ENCODE measurements around the gene SYCE1L.
A peak's percentile ranks its signal among the peaks of the same experiment; 100 is the strongest.
"Not testable (repeated sequence)": the region's sequence is repeated elsewhere in the genome, so short reads cannot be mapped to it uniquely, and the experiment has no call there.

SYCE1L gene, protein sequence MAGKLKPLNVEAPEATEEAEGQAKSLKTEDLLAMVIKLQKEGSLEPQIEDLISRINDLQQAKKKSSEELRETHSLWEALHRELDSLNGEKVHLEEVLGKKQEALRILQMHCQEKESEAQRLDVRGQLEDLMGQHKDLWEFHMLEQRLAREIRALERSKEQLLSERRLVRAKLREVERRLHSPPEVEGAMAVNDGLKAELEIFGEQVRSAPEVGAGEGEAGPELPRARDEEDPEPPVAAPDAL

DNA sequence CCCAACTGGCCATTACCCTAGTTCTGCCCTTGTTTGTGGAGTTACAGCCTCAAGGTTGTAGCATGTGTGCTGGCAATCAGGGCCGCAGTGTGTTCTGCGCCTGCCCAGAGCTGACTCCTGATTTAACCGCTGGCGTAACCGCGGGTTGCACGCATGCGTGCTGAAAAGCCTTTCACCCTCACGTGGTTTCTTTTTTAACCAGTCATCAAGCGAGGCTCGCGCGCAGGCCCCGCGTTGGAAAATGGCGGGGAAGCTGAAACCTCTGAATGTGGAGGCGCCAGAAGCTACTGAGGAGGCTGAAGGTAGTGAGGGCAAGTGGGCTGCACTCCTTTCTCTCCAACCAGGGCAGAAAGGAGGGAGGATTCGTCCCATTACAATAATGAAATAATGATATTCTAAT lies at the start of gene SYCE1L:
SYCE1L (plus strand) TSS at position 198 of the 400 bp plus-strand sequence; CDS start at position 242, 44 bp downstream.
- DNase-seq = no peak

DNA sequence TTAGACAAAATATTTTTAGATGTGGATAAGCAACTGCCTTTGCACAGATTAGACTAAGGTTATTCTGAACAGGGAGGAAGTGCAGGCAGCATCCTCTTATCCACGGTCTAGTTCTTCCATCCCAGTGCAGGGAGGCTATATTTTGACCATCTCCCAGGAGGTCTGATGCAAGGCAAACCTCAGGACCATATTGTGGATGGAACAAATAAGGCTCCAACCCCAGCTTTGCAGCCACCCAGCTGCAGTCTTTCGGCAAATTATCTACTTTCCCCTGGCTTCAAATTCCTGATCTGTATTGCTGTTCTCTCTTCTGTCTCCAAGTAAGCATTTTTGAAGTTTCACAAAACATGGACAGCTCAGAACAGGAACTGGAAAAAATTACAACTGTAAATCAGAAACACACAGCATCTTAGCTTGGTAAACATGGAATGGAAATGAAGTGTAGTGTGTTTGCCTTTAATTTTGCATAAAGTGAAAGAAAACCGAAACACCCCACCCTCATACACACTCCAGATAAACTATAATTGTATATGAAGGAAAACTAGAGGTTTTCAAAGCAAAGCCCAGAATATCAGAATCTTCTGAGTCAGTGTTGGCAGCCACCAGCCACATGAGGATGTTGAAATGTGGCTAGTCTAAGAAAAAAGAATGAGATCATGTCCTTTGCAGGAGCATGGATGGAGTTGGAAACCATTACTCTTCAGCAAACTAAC lies 41.7 kb upstream of the SYCE1L start:
- no peak for DNase-seq

DNA sequence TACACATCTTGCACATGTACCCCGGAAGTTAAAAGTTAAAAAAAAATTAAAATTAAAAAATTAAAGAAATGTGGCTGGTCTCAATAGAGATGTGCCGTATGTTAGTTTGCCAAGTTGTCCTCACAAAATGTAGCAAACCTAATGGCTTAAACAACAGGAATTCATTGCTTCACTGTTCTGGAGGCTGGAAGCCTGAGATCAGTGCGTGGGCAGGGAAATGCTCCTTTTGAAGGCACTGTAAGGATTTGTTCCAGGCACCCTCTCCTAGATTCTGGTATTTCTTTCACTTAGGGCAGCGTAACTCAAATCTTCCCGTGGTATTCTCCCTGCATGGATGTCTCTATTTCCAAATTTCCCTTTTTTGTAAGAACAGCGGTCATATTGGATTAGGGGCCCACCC lies 40.9 kb upstream of the SYCE1L start:
- no peak for DNase-seq

DNA sequence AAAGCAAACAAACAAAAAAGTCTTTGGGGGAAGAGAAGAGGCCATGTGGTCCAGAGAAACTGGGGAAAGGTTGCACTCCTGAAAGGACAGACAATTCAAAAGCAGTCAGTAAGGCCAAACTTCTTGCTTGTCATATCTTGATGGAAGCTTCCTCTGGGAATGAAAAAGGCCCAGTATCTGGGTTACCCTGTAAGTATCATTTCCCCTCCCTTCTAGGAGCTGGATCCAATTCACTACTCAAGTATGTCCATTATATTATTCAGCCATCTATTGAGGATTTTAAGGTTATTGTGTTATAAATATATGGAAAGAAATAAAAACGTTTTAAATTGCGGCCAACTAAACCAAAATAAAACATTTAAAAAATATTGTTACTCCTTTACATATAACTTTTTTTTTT lies 34.2 kb upstream of the SYCE1L start:
- no peak for DNase-seq

GRCh38 chr16:77165536-77166236 lies 33.5 kb upstream of the SYCE1L start:
- DNase-seq = not testable (repeated sequence)

- no peak for DNase-seq
Observed at GRCh38 chr16:77166726-77167125, 32.5 kb upstream of the SYCE1L start.

DNA sequence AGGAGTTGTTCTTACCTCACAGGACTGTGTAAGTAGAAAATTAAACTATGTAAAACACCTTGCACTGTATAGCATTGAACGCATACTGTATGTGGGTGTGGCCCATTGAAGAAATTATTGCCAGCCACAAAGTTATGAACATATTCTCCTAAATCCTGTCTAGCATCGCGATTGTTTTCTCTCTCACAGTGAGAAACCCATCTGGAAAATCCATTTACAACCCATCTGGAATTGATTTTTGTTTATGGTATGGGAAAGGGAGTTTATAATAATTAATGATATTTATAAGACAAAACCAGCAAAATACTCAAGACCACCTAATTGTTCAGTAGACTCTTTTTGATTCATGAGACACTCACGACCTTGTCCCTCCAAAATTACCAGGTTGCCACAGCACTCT lies 30.3 kb upstream of the SYCE1L start:
- DNase-seq = no peak

- DNase-seq = peak; percentile 43
Observed at GRCh38 chr16:77169650-77170236, 29.5 kb upstream of the SYCE1L start.

DNA sequence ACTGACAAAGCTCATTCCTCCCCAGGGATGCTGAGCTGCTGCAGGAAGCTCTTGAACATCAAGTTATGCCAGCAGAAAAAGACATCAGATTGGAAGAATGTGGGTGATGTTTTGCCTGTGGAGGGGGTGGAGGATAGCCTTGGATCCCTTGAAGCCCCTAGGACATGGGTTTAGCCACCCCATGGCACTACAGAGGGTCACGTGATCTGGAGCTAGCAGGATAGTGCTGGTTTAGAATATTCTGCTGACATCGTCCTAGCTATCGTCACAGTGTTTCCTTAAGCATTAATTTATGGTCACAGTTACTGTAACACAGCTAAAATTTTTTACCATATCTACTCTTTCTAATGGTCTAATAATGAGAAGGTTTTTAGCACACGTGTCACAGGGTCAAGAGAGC lies 28.4 kb upstream of the SYCE1L start:
- DNase-seq = no peak

DNA sequence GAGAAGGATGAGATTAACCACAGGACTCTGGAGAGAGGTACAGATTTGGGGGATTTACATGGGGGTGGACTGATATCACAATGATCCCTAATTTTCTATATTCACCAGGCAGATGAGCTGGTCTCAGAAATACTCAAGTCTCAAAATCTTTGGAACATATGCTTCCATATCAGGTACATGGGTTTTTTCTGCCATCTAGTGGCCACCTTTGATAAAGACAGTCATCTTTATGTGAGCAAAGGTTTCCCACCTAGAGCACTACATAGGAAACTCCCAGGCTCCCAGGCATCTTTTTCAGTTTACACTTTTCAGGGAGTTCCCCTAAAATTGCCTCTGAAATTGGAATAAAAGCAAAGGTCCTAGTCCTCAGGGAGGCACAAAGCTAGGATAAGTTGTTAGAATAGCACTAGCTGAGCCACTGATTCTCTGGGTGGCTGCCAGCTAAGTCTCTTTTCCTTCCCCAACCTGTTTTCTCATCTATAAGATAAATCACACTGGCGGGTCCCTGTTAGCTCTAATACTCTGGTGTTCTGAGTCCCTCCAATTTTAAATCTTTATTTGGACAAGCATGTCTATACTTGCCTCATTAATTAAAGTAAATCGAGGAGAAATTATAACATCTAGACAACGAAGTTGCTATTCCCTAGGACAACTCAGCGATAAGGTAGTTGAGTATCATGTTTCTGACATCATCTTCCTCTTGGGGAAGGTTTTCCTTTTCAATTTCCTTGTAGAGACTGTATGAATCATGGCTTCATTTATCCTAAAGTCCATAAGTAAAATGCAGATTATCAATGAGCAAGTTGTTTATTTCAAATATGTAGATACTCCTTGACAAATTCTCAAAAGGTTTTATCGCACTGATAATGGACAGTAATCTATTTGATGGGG lies 27.2 kb upstream of the SYCE1L start:
- peak; percentile 72 for DNase-seq

DNA sequence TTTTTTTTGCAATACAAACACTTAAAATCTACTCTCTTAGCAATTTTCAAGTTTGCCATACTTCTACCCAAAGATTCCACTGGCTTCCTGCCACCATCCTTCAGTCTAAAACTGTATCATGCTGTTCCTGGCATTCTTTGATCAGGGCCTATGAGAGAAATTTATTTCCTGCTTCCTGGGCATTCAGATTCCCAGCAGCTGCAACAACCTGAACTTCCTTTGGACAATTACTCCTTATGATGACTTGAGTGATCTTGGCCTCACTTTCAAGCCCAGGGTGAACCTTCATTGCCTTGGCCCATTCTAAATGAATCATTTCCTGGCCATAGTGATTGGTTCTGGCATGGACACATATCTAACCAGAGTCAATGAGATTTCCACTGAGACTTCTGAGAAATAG lies 26.3 kb upstream of the SYCE1L start:
- DNase-seq = no peak

GRCh38 chr16:77183137-77183536 lies 16.1 kb upstream of the SYCE1L start:
- DNase-seq = no peak

- not testable (repeated sequence) for DNase-seq
Observed at GRCh38 chr16:77186298-77186697, 12.9 kb upstream of the SYCE1L start.

- DNase-seq = no peak
Observed at GRCh38 chr16:77190190-77190477, 9.1 kb upstream of the SYCE1L start.

DNA sequence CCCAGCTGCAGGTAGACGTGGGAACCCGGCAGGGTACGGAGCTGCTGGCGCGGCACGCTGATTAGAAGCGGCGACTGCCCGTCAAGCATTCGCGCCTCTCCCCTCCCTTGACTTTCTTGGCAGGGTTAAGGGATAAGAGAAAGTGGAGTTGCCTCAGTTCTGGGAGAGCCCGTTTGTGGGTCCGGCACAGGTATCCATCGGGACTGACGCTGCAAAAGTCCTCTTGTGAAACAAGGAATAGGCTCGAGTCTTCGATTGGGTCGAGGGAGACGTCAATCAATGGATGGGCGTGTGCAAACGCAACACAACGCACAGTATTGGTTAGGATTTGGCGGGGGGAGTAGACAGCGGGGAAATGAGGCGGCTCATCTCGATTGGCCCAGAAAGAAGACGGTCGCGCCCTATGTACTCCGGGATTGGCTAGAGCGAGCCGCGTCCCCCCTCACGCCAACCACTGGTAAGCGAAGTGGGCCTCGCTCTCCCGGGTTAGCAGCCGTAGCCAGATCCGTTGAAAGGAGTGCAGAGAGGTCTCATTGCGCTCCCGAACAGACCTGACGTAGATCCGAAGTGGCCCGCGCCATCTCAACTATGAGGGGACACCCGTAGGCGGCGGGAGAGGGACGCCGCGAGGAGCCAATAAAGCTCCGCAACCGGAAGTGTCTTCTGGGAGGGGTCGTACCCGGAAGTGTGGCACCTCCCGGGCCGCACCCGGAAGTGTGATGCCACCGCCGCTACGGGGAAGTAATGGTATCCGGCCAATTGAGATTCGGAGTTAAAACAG lies 8.5 kb upstream of the SYCE1L start, which contains the start of gene MON1B:
MON1B (plus strand) TSS at position 713 of the 781 bp plus-strand sequence. CDS start 296 bp downstream, outside the sequence.
- DNase-seq = peak; percentile 98

- DNase-seq = no peak
Observed at GRCh38 chr16:77191259-77191969, 7.8 kb upstream of the SYCE1L start.

- no peak for DNase-seq
Observed at GRCh38 chr16:77193377-77193776, 5.8 kb upstream of the SYCE1L start.

GRCh38 chr16:77194295-77195231 lies 4.6 kb upstream of the SYCE1L start:
- no peak for DNase-seq

GRCh38 chr16:77195411-77195810 lies 3.8 kb upstream of the SYCE1L start:
- no peak for DNase-seq

DNA sequence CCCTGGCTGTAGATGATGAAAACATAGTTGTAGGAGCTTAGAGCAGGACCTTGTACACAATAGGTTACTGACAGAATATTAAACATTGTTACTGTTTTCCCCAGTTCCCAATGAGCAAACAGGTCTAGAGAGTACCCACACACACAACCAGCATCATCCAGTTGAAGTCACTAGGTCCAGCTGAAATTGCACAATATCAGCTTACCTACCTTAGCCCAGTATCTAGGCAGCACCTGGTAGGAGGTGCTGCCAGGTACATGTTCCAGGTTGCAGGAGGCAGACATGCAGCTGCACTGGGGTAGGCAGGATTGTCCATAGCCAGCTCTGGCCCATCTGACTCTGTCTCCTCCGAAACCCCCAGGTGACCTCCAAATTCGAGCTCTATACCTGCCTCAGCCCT lies 1.5 kb upstream of the SYCE1L start:
- DNase-seq = no peak
